ENCODE data around the gene PIK3R3.
A peak's percentile ranks its signal among the peaks of the same experiment; 100 is the strongest.

Gene PIK3R3

DNA sequence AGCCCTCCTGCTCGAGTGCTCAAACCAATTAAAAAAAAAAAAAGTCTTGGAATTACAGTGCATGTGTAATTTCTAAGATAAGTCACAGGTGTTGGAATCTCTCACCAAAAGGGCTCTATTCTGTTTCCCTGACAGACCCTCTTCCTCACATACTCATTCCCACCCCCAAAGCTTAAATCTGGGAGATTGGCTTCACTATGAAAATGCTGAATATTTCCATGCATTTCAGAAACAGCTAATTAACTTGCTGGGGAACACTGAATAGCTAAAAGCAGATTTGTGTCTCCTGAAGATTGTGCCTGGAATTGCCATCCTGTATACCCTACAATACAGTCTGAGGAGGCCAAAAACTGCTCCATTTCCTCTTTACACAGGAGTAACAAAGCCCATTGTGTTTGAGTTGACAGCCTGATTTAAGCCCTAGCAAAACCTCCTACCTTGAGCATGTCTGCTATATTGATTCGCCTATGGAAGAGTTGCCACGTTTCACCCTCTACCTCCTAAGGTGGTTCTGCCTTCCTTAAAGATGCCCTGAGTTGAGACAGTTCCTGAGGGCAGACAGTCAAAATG lies 1.4 kb upstream of the PIK3R3 start:
- no peak for TF ChIP-seq TCF12 (IDR thresholded peaks at IDR 0.05; ENCODE audit: low read depth)
- TF ChIP-seq YY1 (IDR thresholded peaks at IDR 0.05; ENCODE audit: low read depth) = 0 out of 2 replicates have a peak, but pooled peaks have one; percentile 8
- no peak for TF ChIP-seq TEAD4 (IDR thresholded peaks at IDR 0.05)
- TF ChIP-seq ZBTB7A (IDR thresholded peaks at IDR 0.05; ENCODE audit: low read depth) = no peak
- TF ChIP-seq, protein P1, sequence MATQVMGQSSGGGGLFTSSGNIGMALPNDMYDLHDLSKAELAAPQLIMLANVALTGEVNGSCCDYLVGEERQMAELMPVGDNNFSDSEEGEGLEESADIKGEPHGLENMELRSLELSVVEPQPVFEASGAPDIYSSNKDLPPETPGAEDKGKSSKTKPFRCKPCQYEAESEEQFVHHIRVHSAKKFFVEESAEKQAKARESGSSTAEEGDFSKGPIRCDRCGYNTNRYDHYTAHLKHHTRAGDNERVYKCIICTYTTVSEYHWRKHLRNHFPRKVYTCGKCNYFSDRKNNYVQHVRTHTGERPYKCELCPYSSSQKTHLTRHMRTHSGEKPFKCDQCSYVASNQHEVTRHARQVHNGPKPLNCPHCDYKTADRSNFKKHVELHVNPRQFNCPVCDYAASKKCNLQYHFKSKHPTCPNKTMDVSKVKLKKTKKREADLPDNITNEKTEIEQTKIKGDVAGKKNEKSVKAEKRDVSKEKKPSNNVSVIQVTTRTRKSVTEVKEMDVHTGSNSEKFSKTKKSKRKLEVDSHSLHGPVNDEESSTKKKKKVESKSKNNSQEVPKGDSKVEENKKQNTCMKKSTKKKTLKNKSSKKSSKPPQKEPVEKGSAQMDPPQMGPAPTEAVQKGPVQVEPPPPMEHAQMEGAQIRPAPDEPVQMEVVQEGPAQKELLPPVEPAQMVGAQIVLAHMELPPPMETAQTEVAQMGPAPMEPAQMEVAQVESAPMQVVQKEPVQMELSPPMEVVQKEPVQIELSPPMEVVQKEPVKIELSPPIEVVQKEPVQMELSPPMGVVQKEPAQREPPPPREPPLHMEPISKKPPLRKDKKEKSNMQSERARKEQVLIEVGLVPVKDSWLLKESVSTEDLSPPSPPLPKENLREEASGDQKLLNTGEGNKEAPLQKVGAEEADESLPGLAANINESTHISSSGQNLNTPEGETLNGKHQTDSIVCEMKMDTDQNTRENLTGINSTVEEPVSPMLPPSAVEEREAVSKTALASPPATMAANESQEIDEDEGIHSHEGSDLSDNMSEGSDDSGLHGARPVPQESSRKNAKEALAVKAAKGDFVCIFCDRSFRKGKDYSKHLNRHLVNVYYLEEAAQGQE (IDR thresholded peaks at IDR 0.05; ENCODE audit: low read depth) = no peak
- TF ChIP-seq, protein P2, sequence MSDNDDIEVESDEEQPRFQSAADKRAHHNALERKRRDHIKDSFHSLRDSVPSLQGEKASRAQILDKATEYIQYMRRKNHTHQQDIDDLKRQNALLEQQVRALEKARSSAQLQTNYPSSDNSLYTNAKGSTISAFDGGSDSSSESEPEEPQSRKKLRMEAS (IDR thresholded peaks at IDR 0.05) = 0 out of 2 replicates have a peak, but pooled peaks have one; percentile 16
- no peak for TF ChIP-seq RAD21 (IDR thresholded peaks at IDR 0.05; ENCODE audit: low read depth)
- no peak for TF ChIP-seq EP300 (IDR thresholded peaks at IDR 0.05; ENCODE audit: borderline replicate concordance)
- TF ChIP-seq TAF1 (IDR thresholded peaks at IDR 0.05; ENCODE audit: low read depth) = no peak

GRCh38 chr1:46133181-46133658 lies 791 bp upstream of the PIK3R3 start:
- TF ChIP-seq YY1 (IDR thresholded peaks at IDR 0.05; ENCODE audit: low read depth) (0 out of 2 replicates have a peak, but pooled peaks have one; percentile 2), CREB1 (IDR thresholded peaks at IDR 0.05; ENCODE audit: low read depth) (0 out of 2 replicates have a peak, but pooled peaks have one; percentile 9), TAF1 (IDR thresholded peaks at IDR 0.05; ENCODE audit: low read depth) (peak; percentile 53; the same call in 1 of the 2 replicates), EP300 (IDR thresholded peaks at IDR 0.05; ENCODE audit: borderline replicate concordance) (no peak; the same call in 1 of the 2 replicates)

DNA sequence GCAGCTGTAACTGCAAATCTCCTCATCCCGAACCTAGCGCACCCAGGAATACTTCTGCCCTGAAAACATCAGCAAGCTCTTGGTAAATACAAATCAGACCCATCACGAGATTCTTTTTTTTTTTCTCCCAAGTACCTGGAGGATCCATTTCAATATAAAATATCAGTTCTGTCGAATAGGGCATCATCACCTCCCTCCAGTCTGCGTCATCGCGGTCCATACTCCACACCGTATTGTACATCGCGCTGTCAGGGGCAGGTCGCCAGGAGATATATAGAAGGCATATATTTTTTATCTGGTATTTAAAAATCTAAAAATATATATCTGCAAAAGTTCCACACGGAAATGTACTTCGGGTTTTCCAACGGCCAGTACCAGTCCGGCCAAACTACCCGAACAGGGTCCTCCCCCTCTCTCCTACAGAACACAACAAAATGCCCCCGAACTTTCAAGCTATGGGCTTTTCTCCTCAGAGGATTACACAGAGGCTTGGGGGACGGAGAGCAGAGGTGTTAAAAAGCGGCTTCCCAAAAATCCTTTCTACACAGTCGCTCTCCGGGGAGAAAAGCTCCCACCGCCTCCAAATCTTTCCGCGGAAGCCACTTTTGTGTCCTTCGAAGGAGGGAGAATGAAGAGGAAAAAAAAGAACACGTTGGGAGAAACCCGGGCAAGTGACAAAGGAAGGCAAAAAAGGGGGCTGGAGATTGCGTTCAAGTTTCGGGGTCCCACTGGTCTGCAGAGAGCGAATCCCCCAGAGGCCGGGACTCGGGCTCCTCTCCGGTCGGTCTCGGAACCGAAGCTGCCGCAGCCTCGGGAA lies 509 bp downstream of the PIK3R3 start:
- TF ChIP-seq TEAD4 (IDR thresholded peaks at IDR 0.05) = no peak
- peak; percentile 63 for TF ChIP-seq ZBTB7A (IDR thresholded peaks at IDR 0.05; ENCODE audit: low read depth)

DNA sequence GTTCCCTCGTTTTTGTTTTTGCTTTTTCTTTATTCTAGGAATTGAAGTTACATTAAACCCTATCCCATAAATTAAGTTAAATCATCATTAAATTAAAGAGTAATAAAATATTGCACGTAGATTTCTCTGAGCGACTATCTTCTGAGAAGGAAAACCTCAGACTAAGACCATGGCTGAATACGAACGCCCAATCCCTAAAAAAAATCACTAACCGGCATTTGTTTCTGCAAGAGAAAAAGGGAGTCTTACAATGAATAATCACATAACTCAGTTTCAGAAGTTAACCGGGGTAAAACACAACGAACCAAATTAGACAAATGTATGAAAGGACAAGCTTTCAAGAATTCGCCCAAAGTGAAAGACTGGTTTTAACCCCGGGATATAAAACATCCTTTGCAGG lies 1.3 kb downstream of the PIK3R3 start:
- no peak for TF ChIP-seq YY1 (IDR thresholded peaks at IDR 0.05; ENCODE audit: low read depth)
- no peak for TF ChIP-seq TCF12 (IDR thresholded peaks at IDR 0.05; ENCODE audit: low read depth)
- TF ChIP-seq, protein P1 (IDR thresholded peaks at IDR 0.05; ENCODE audit: low read depth) = no peak
- TF ChIP-seq NFIC (IDR thresholded peaks at IDR 0.05) = no peak
- TF ChIP-seq, protein P2 (IDR thresholded peaks at IDR 0.05) = no peak
- TF ChIP-seq FOXM1 (IDR thresholded peaks at IDR 0.05; ENCODE audit: borderline replicate concordance, low read depth) = no peak
- no peak for TF ChIP-seq RAD21 (IDR thresholded peaks at IDR 0.05; ENCODE audit: low read depth)
- TF ChIP-seq CREB1 (IDR thresholded peaks at IDR 0.05; ENCODE audit: low read depth) = no peak

DNA sequence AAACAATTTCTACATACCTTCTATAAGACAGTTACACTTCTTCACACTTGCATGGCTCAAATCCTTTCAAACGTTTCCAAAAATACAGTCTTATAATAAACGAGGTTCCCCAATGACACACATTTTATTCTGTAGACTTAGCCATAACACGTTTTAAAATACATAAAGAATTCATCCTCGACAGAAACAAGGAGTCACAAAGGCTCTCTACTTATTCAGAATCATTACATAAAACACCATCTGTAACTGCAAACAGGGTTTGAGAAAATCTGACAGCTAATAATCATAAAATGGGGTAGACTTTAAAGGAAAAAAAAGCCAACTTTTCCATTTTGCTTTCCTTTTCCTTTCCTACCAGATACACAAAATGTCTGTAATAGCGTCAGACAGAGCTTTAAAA lies 1.8 kb downstream of the PIK3R3 start:
- no peak for TF ChIP-seq EP300 (IDR thresholded peaks at IDR 0.05; ENCODE audit: borderline replicate concordance)
- TF ChIP-seq CREB1 (IDR thresholded peaks at IDR 0.05; ENCODE audit: low read depth) = no peak
- no peak for TF ChIP-seq FOXM1 (IDR thresholded peaks at IDR 0.05; ENCODE audit: borderline replicate concordance, low read depth)
- no peak for TF ChIP-seq CEBPB (IDR thresholded peaks at IDR 0.05)
- TF ChIP-seq USF1 (IDR thresholded peaks at IDR 0.05) = no peak
- TF ChIP-seq RAD21 (IDR thresholded peaks at IDR 0.05; ENCODE audit: low read depth) = no peak
- TF ChIP-seq TEAD4 (IDR thresholded peaks at IDR 0.05) = no peak
- no peak for TF ChIP-seq ZBTB7A (IDR thresholded peaks at IDR 0.05; ENCODE audit: low read depth)
- TF ChIP-seq, protein P1 (IDR thresholded peaks at IDR 0.05; ENCODE audit: low read depth) = no peak
- TF ChIP-seq YY1 (IDR thresholded peaks at IDR 0.05; ENCODE audit: low read depth) = no peak
- no peak for TF ChIP-seq TCF12 (IDR thresholded peaks at IDR 0.05; ENCODE audit: low read depth)
- no peak for TF ChIP-seq TAF1 (IDR thresholded peaks at IDR 0.05; ENCODE audit: low read depth)
- no peak for TF ChIP-seq EGR1 (IDR thresholded peaks at IDR 0.05)

All from Ishikawa (cell line).